ENCODE data around the gene IP6K1.
"Not testable (repeated sequence)": the region's sequence is repeated elsewhere in the genome, so short reads cannot be mapped to it uniquely, and the experiment has no call there.

Gene IP6K1

DNA sequence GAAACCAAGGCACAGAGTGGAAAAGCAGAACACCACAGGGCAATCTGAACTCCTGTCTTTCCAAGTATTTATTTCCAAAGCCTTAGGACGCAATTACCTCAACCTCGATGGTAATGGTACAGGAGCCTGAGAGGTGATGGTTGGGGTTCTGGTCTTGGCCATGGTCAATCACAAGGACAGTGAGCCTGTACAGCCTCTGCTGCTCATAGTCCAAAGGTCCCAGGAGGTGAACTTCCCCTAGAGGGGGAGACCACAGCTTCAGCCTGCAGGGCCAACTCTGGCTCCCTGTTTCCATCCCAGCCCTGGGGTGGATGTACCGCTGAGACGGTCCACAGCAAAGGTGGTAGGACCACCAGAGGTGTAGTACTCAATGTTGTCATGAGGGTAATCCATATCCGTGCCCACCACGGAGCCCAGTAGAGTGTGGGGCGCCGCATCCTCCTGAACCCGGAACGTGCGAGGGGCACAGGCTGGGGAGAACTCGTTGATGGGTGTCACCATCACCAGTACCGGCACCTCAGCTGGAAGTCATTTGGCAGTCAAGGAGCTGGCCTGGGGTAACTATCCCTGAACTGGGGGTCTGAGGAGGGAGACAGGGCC is 7.2 kb upstream of the IP6K1 start:
- no peak for DNase-seq

GRCh38 chr3:49792371-49793150 is 6.2 kb upstream of the IP6K1 start:
- DNase-seq: no peak

GRCh38 chr3:49791571-49791970 is 5.2 kb upstream of the IP6K1 start:
- DNase-seq: no peak

DNA sequence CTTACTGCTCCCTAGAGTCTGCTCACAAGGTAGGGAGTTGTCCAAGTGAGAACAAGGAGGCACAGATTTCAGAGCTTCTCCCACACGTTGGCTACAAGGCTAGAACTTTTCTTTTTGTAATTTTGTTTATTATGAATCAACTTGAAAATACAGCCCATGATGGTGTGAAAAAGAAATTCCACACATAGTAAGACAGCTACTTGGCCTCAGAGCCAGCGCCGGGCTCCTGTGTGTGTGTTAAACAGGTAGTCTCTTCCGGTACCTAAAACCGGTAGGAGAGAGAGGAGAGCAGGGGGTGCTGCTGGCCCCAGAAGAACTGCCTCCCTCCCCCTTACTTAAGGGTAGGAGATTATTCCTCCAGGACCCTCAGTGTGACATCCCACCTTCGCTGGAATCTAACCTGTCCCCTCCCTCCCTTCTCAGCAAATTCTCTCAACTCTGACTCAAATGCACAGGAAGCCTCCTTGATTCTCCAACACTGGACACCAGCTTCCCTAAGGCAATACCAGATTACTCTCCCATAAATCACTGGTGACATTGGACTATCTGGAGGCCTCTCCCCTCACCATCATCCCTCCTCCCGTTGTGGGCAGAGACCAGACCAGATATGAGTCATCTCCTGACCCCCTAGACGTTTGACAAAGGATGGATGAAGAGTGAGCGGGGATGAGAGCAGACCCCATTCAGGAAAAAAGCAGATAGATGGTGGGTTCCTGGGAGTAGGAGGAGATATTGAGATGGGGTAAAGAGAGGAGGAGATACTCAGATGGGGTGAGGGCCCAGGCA is 4.5 kb upstream of the IP6K1 start:
- DNase-seq: no peak

DNA sequence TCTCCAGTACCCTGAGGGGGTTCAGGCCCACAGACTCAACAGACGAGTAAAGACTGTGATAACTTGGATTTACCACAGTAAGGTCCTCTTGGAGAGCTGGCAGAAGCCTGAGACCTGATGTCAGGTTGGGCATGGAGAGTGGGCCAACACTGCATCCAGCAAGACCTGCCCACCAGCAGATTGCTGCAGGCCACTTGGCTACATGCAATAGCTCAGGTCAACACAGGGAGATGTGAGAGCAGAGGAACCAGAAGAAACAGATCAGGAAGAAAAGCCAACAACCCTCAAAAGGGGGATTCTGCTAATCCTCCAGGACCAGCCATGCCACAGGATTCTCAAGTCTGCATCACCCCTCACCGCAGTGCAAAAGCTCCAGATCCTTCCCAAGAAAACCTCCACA is 1.7 kb upstream of the IP6K1 start:
- DNase-seq: no peak

- DNase-seq: no peak
Observed at GRCh38 chr3:49787536-49787935, 1.2 kb upstream of the IP6K1 start.

DNA sequence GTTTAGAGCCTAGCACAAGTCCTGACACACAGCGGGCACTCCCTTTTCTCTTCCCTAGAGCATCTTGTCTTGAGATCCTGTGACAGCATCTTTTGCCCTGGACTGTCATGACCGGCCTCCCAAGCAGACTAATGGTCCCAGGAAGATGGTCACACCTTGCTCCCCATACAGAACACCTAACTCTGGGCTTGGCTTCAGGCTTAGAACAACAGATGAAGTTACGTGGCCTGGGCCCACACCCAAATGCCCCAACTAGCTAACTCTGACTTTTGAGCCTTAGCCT is 781 bp upstream of the IP6K1 start:
- DNase-seq: no peak

DNA sequence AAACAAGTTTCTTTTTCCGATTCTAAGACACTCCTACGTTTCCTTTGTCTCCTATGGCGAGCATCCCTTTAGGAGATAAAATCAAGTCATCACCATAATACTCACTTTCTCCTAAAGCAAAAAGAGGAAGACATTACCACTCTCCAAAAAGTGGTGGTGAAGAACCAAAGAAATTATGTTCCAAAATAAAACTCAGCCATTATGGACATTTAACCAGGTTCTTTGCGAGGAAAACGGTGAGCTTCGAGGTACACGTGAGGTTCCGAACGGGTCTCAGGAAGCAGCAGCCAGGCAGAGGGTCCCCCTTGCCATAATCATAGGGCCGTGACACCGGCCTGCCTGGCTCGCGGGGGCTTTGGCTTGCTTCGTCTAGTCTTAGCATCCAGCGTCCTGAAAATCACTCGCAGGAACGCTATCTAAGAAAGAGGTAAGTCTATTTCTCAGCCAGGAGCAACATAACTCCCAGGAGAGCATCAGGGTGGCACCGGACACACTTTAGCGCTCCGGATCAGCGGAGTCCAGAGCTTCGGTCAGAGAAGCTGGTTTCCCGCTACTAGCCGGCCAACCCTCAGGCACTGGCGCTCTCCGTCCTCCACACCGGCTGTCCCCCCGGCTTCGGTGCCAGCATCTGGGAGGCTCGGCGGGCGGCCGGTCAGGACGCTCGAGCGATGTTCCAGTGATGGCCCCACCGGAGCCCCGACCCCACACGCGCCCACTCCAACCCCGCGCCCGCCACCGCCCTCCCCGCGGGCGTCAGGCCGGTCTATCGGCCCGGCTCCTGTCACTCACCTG is 581 bp downstream of the IP6K1 start:
- DNase-seq: peak; percentile 45

DNA sequence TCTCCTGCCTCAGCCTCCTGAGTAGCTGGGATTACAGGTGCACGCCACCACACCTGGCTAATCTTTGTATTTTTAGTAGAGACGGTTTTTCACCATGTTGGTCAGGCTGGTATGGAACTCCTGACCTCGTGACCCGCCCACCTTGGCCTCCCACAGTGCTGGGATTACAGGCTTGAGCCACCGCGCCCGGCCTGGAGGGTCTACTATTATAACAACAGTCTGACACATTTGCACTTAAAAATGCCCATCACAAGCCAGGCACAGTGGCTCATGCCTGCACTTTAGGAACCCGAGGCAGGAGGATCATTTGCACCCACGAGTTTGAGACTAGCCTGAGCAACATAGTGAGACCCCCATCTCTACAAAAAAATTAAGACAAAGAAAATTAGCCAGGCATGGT is 4.1 kb downstream of the IP6K1 start:
- DNase-seq: not testable (repeated sequence)

- DNase-seq: no peak
Observed at GRCh38 chr3:49781415-49782199, 4.7 kb downstream of the IP6K1 start.

GRCh38 chr3:49780975-49781365 is 5.4 kb downstream of the IP6K1 start:
- not testable (repeated sequence) for DNase-seq

DNA sequence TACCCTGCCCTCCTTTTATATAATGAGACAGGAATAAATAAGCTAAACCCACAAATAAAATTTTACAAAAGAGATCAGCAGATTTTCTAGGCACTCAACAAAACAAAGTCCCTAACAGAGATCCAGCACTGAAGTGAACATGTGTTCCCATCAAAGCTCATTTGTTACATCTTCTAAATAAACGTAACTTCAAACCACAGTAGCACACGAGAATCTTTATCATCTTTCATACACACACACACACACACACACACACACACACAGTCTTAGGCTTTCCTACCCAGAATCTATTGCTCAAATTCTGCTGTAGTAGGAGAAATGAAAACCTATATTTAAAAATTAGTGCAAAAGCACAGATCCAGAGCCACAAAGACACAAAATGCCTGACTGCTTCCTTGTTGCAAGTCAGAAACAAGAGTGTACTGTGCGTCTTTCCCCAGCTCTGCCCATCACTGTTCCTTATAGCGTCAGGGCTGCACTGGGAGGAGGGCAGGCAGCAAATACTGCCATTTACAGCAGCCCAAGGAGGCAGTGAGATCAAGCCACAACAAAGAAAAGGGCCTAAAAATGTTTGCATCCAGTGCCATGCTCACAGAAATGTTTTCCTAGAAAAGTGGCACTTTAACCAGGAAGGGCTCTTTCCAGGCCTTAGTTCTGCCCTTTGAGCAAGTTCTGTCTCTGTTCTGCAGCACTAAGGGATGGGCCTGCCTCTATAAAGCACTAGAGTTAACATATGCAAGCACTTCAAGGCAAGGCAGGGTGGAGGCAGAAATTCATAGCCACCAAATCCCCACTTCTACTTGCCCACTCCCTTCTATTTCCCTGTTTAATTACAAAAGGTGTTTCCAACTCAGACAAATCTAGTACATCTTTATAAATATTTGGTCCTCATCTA is 6.0 kb downstream of the IP6K1 start:
- DNase-seq: no peak

DNA sequence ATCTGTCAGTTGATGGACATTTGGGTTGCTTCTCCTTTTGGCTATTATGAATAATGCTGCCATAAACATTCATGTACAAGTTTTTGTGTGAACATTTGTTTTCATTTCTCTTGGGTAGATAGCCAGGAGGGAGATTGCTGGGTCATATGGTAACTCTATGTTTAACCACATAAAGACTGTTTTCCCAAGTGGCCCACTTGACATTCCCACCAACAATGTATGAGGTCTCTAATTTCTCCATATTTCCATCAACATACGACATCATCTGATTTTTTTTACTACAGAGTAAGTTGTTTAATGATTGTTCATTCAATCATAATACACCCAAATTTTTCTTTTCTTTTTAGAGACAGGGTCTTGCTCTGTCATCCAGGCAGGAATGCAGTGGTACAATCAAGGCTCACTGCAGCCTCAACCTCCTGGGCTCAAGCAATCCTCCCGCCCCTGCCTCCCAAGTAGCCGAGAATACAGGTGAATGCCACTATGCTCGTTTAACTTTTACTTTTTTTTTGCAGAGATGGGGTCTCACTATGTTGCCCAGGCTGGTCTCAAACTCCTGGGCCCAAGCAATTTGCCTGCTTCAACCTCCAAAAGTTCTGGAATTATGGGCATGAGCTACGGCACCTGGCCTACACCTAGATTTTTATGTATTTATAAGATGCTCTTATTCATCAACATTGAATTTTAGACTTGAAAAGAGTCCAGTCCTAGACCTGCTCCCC is 6.8 kb downstream of the IP6K1 start:
- DNase-seq: no peak

DNA sequence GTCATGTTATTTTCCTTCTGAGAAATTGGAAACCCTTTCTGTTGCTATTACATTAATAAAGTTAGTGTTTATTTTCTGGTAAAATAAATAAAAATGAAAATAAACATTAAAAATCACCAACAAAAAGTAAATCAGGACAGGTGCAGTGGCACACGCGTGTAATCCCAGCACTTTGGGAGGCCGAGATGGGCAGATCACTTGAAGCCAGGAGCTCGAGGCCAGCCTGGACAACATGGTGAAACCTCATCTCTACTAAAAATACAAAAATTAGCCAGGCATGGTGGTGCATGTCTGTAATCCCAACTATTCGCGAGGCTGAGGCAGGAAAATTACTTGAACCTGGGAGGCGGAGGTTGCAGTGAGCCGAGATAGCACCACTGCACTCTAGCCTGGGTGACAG is 10.2 kb downstream of the IP6K1 start:
- DNase-seq: not testable (repeated sequence)

DNA sequence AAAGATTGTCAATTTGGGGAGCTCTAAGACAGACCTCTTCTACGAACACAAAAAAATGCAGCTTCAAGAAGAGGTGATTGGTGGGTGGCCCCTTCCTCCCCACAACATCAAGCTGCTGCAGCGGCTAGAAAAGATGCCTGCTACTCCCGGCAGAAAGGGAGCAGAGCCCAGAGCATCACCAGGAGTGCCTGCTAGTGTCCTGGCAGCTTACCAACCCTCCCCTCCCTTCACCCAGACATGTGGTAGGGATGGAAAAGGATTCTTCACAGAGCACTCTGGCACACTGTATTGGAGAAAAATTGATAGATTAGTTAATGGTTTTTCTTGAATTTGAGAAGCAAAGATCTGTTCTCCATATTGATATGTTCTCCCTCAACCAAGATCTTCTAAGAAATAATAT is 10.8 kb downstream of the IP6K1 start:
- no peak for DNase-seq

DNA sequence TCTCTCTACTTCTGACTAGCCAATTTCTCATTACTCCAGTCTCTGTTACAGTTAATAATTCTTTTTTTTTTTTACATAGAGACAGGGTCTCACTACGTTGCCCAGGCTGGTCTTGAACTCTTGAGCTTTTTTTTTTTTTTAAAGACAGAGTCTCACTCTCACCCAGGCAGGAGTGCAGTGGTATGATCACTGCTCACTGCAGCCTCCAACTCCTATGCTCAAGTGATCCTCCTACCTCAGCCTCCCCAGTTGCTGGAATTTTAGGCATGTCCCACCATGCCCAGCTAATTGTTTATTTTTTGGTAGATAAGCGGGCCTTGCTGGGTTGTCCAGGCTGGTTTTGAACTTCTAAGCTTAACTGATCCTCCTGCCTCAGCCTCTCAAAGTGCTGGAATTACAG is 13.6 kb downstream of the IP6K1 start:
- DNase-seq: no peak

GRCh38 chr3:49771340-49771938 is 14.9 kb downstream of the IP6K1 start:
- no peak for DNase-seq

DNA sequence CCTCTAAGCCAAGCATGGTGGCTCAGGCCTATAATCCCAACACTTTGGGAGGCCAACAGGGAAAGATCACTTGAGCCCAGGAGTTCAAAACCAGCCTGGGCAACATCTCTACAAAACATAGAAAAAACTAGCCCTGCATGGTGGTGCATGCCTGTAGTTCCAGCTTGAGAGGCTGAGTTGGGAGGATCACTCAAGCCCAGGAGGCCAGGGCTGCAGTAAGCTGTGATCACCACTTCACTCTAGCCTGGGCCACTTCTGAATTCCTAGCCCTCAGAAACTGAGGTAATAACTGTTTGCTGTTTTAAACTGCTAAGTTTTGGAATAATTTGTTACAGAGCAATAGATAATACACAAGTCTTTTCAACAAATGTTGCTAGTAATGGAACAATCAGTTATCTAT is 16.4 kb downstream of the IP6K1 start:
- DNase-seq: no peak

DNA sequence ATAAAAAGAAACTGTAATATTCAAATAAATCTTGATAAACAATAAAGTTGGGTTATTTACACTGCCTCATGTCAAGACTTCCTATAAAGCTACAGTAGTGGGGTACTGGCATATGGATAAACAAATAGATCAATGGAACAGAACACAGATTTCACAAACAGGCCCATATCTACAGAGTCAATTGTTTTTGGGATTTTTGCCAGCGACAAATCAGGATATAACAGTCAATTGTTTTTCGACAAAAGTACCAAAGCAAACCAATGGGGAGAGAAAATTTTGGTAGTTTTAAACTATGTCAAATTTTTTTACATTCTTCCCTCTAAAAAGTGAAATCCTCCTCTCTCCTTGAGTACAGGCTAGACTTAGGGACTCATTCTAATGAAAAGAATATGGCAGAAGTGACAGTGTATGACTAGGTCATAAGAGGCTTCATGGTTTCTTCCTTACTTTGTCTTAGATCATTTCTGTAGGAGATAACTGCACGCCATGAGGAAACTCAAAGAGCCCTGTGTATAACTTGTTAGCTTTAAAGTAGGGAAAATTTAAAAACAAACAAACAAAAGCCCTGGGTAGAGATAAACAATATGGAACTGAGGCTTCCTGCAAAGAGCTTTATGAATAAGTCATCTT is 16.9 kb downstream of the IP6K1 start:
- no peak for DNase-seq

- DNase-seq: no peak
Observed at GRCh38 chr3:49763981-49764380, 22.4 kb downstream of the IP6K1 start.
